Activated CD8-positive, alpha-beta memory T cell treated with anti-CD3 and anti-CD28 coated beads, Interleukin-2, amount 10 ng/mL, durations not matched to agents 7 days and 5 days (primary cell): Measurements from ENCODE around the gene FHL1. TPM values are rescaled to one million over a fixed set of nuclear protein-coding genes. Genes with fewer than 3 reads are reported as not detected.

Experiments used
- ATAC-seq: fragments of 150-1000 bp; cut with Tn5 transposase; one replicate; pipeline ENCODE4 v1.10.0; 2021; ENCODE audit warnings: moderate library complexity
- CTCF ChIA-PET: fragments of 350-600 bp; sonication (Branson Sonifier 250); formaldehyde crosslinking; loops from one replicate; lab custom pipeline; 2021; ENCODE audit warnings: antibody characterized with exemption; lab: Charles Lee
- DNase-seq: peaks from one replicate; pipeline ENCODE4 v3.0.0-alpha.2; 2020
- H3K27ac Mint-ChIP-seq: one replicate; pipeline ENCODE4 v1.8.0; 2021; ENCODE audit warnings: mild to moderate bottlenecking, mixed read lengths
- H3K27me3 Mint-ChIP-seq: one replicate; pipeline ENCODE4 v1.8.0; 2021; ENCODE audit warnings: mixed read lengths
- H3K36me3 Mint-ChIP-seq: one replicate; pipeline ENCODE4 v1.8.0; 2021; ENCODE audit warnings: mild to moderate bottlenecking, mixed read lengths
- H3K4me1 Mint-ChIP-seq: one replicate; pipeline ENCODE4 v1.8.0; 2021; ENCODE audit warnings: mixed read lengths
- H3K4me3 Mint-ChIP-seq: one replicate; pipeline ENCODE4 v1.8.0; 2021; ENCODE audit warnings: mild to moderate bottlenecking, moderate library complexity, mixed read lengths
- H3K9me3 Mint-ChIP-seq: one replicate; pipeline ENCODE4 v1.8.0; 2022; ENCODE audit warnings: low read depth, mixed read lengths
- total RNA-seq, 2 experiments: library from RNA; stranded (reverse); gene quantifications; one replicate each; pipeline ENCODE4 v1.2.3, GENCODE V29; 2021

The FHL1 gene
- total RNA-seq, 2 experiments from 2014 or later: 12.4 to 15.9 TPM

GRCh38 chrX:136126872-136127406 is 20.4 kb upstream of the FHL1 start:
- H3K36me3 Mint-ChIP-seq: peaks cover 2% of the 10 kb centered on the region
- DNase-seq: no peak
- H3K4me3 Mint-ChIP-seq: no peak overlapping the region
- no peaks in the 10 kb centered on the region for H3K9me3 Mint-ChIP-seq
- peaks cover 6% of the 10 kb centered on the region for H3K4me1 Mint-ChIP-seq
- ATAC-seq: no peak
- H3K27ac Mint-ChIP-seq: no peak overlapping the region
- CTCF ChIA-PET: interaction anchor here (1.0 kb wide), 1 partner anchor 36 kb away, joined by 3 read pairs; no protein-coding TSS in a partner anchor
- no peaks in the 10 kb centered on the region for H3K27me3 Mint-ChIP-seq

GRCh38 chrX:136128743-136129142 is 18.6 kb upstream of the FHL1 start:
- CTCF ChIA-PET: no interaction called here
- Mint-ChIP-seq H3K27ac (no peak overlapping the region), H3K27me3 (no peaks in the 10 kb centered on the region), H3K4me3 (no peak overlapping the region), H3K36me3 (peaks cover 2% of the 10 kb centered on the region), H3K9me3 (no peaks in the 10 kb centered on the region), H3K4me1 (peaks cover 6% of the 10 kb centered on the region)
- ATAC-seq (no peak), DNase-seq (no peak)

GRCh38 chrX:136130931-136131833 is 16.2 kb upstream of the FHL1 start:
- no peak overlapping the region for H3K4me3 Mint-ChIP-seq
- H3K36me3 Mint-ChIP-seq: peaks cover 2% of the 10 kb centered on the region

GRCh38 chrX:136138939-136139338 is 8.4 kb upstream of the FHL1 start:
- CTCF ChIA-PET: no interaction called here
- Mint-ChIP-seq H3K4me1 (peaks cover 6% of the 10 kb centered on the region), H3K36me3 (peaks cover 1% of the 10 kb centered on the region), H3K27ac (no peak overlapping the region), H3K27me3 (peaks cover 2% of the 10 kb centered on the region), H3K9me3 (no peaks in the 10 kb centered on the region), H3K4me3 (no peak overlapping the region)
- DNase-seq (no peak), ATAC-seq (no peak)

More at GRCh38 chrX:136130931-136131833, 16.2 kb upstream of the FHL1 start:
- DNase-seq (no peak), ATAC-seq (peak; percentile 30)
- H3K27me3 Mint-ChIP-seq: no peaks in the 10 kb centered on the region
- no peaks in the 10 kb centered on the region for H3K9me3 Mint-ChIP-seq
- peaks cover 6% of the 10 kb centered on the region for H3K4me1 Mint-ChIP-seq
- H3K27ac Mint-ChIP-seq: peak overlapping the region; percentile 59
- CTCF ChIA-PET: no interaction called here

GRCh38 chrX:136141569-136141968 is 5.8 kb upstream of the FHL1 start:
- H3K36me3 Mint-ChIP-seq: peaks cover 1% of the 10 kb centered on the region
- peaks cover 15% of the 10 kb centered on the region for H3K4me1 Mint-ChIP-seq
- no peak for ATAC-seq
- DNase-seq: no peak
- CTCF ChIA-PET: no interaction called here
- no peak overlapping the region for H3K4me3 Mint-ChIP-seq
- H3K9me3 Mint-ChIP-seq: no peaks in the 10 kb centered on the region
- H3K27ac Mint-ChIP-seq: no peak overlapping the region
- peaks cover 16% of the 10 kb centered on the region for H3K27me3 Mint-ChIP-seq

- no peak overlapping the region for H3K4me3 Mint-ChIP-seq
- no peak overlapping the region for H3K27ac Mint-ChIP-seq
- no peak for ATAC-seq
- CTCF ChIA-PET: no interaction called here
- peaks cover 16% of the 10 kb centered on the region for H3K27me3 Mint-ChIP-seq
- H3K9me3 Mint-ChIP-seq: no peaks in the 10 kb centered on the region
- no peak for DNase-seq
- peaks cover 1% of the 10 kb centered on the region for H3K36me3 Mint-ChIP-seq
- H3K4me1 Mint-ChIP-seq: peaks cover 17% of the 10 kb centered on the region
Observed at GRCh38 chrX:136142592-136142991, 4.7 kb upstream of the FHL1 start.

GRCh38 chrX:136143711-136144110 is 3.6 kb upstream of the FHL1 start:
- H3K27ac Mint-ChIP-seq: no peak overlapping the region
- ATAC-seq (no peak), DNase-seq (no peak)
- CTCF ChIA-PET: no interaction called here
- H3K36me3 Mint-ChIP-seq: peaks cover 1% of the 10 kb centered on the region
- peaks cover 16% of the 10 kb centered on the region for H3K27me3 Mint-ChIP-seq
- no peak overlapping the region for H3K4me3 Mint-ChIP-seq
- peaks cover 17% of the 10 kb centered on the region for H3K4me1 Mint-ChIP-seq
- no peaks in the 10 kb centered on the region for H3K9me3 Mint-ChIP-seq

GRCh38 chrX:136146614-136147314 is 569 bp upstream of the FHL1 start:
- CTCF ChIA-PET: interaction anchor here (1.1 kb wide), 1 partner anchor 121 kb away, joined by 3 read pairs; no protein-coding TSS in a partner anchor
- Mint-ChIP-seq H3K27ac (peak overlapping the region; percentile 43), H3K27me3 (peaks cover 16% of the 10 kb centered on the region), H3K4me3 (peak overlapping the region; percentile 75), H3K4me1 (peaks cover 20% of the 10 kb centered on the region), H3K36me3 (peaks cover 1% of the 10 kb centered on the region), H3K9me3 (no peaks in the 10 kb centered on the region)
- no peak for DNase-seq
- peak; percentile 54 for ATAC-seq

- Mint-ChIP-seq H3K27me3 (peaks cover 16% of the 10 kb centered on the region), H3K4me1 (peaks cover 18% of the 10 kb centered on the region), H3K4me3 (peak overlapping the region; percentile 35), H3K27ac (no peak overlapping the region), H3K9me3 (no peaks in the 10 kb centered on the region), H3K36me3 (no peaks in the 10 kb centered on the region)
- ATAC-seq (no peak), DNase-seq (no peak)
- CTCF ChIA-PET: no interaction called here
Observed at GRCh38 chrX:136147976-136148375, 643 bp downstream of the FHL1 start.

GRCh38 chrX:136148391-136148790 is 1.1 kb downstream of the FHL1 start:
- H3K27me3 Mint-ChIP-seq: peaks cover 16% of the 10 kb centered on the region
- H3K4me3 Mint-ChIP-seq: peak overlapping the region; percentile 35
- DNase-seq (no peak), ATAC-seq (no peak)
- H3K4me1 Mint-ChIP-seq: peaks cover 18% of the 10 kb centered on the region
- H3K9me3 Mint-ChIP-seq: no peaks in the 10 kb centered on the region
- no peaks in the 10 kb centered on the region for H3K36me3 Mint-ChIP-seq
- CTCF ChIA-PET: no interaction called here
- no peak overlapping the region for H3K27ac Mint-ChIP-seq

GRCh38 chrX:136154998-136155397 is 7.7 kb downstream of the FHL1 start:
- no peaks in the 10 kb centered on the region for H3K27me3 Mint-ChIP-seq
- H3K4me1 Mint-ChIP-seq: peaks cover 14% of the 10 kb centered on the region
- DNase-seq (no peak), ATAC-seq (no peak)
- no peak overlapping the region for H3K27ac Mint-ChIP-seq
- H3K4me3 Mint-ChIP-seq: no peak overlapping the region
- H3K9me3 Mint-ChIP-seq: no peaks in the 10 kb centered on the region
- CTCF ChIA-PET: no interaction called here
- H3K36me3 Mint-ChIP-seq: no peaks in the 10 kb centered on the region

- Mint-ChIP-seq H3K4me1 (peaks cover 14% of the 10 kb centered on the region), H3K36me3 (no peaks in the 10 kb centered on the region), H3K9me3 (no peaks in the 10 kb centered on the region), H3K4me3 (no peak overlapping the region), H3K27me3 (no peaks in the 10 kb centered on the region), H3K27ac (no peak overlapping the region)
- CTCF ChIA-PET: interaction anchor here (0.6 kb wide), 1 partner anchor 47 kb away, joined by 3 read pairs; no protein-coding TSS in a partner anchor
- ATAC-seq (no peak), DNase-seq (no peak)
Observed at GRCh38 chrX:136156560-136157117, 9.3 kb downstream of the FHL1 start.

GRCh38 chrX:136157187-136157586 is 9.9 kb downstream of the FHL1 start:
- H3K4me1 Mint-ChIP-seq: peaks cover 14% of the 10 kb centered on the region
- no peak overlapping the region for H3K4me3 Mint-ChIP-seq
- ATAC-seq (no peak), DNase-seq (no peak)
- H3K27me3 Mint-ChIP-seq: no peaks in the 10 kb centered on the region
- no peaks in the 10 kb centered on the region for H3K9me3 Mint-ChIP-seq
- CTCF ChIA-PET: interaction anchor here (0.6 kb wide), 1 partner anchor 47 kb away, joined by 3 read pairs; no protein-coding TSS in a partner anchor
- no peaks in the 10 kb centered on the region for H3K36me3 Mint-ChIP-seq
- H3K27ac Mint-ChIP-seq: no peak overlapping the region
